D721Med (cell line): ENCODE results near the gene DNAAF5.

Experiments
- DNase-seq: peaks from one replicate; pipeline ENCODE4 v3.0.0; 2011; ENCODE audit warnings: low spot score; ENCODE audit not compliant: insufficient read length
- FAIRE-seq: peaks from 2 replicates; lab custom pipeline; 2011; peaks lifted over from hg19 to GRCh38; lab: Jason Lieb, UNC
- TF ChIP-seq, protein P1 (sequence below): IDR thresholded peaks from 2 replicates; pipeline ENCODE4 v1.5.1; 2012; ENCODE audit warnings: mild to moderate bottlenecking, control low read depth; ENCODE audit not compliant: insufficient read depth; ENCODE audit errors: missing control alignments

The DNAAF5 gene

GRCh38 chr7:738241-738640 is 11.7 kb downstream of the DNAAF5 start:
- DNase-seq = no peak
- no peak for FAIRE-seq
- TF ChIP-seq, protein P1, sequence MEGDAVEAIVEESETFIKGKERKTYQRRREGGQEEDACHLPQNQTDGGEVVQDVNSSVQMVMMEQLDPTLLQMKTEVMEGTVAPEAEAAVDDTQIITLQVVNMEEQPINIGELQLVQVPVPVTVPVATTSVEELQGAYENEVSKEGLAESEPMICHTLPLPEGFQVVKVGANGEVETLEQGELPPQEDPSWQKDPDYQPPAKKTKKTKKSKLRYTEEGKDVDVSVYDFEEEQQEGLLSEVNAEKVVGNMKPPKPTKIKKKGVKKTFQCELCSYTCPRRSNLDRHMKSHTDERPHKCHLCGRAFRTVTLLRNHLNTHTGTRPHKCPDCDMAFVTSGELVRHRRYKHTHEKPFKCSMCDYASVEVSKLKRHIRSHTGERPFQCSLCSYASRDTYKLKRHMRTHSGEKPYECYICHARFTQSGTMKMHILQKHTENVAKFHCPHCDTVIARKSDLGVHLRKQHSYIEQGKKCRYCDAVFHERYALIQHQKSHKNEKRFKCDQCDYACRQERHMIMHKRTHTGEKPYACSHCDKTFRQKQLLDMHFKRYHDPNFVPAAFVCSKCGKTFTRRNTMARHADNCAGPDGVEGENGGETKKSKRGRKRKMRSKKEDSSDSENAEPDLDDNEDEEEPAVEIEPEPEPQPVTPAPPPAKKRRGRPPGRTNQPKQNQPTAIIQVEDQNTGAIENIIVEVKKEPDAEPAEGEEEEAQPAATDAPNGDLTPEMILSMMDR = no peak

DNA sequence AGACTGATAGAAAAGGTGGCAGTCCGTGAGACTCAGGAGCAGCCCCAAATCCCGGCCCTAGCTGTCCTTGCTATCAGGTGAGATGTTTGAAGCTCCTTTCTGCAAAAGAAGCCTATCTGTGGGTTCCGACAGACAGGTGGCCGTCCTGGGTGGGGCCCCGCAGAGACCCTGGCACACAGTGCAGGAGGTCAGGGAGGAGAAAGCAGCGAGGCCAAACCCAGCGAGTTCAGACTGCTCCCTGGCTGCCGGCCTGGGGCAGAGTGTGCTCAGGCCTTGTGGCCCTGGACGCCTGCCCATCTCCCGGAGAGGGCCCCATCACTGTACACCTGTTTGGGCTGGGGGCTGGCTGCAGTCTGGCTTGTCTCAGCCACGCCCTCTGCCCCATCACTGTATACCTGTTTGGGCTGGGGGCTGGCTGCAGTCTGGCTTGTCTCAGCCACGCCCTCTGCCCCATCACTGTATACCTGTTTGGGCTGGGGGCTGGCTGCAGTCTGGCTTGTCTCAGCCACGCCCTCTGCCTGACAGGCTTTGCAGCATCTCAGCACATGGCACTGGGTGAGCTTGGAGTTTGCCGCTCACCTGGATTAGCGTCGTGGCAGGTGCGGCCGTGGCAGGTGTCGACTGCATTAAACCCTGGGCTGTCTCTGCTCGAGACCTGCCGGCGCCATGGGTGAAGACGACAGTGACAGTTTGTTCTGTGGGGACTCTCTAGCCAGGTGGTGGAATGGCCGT is 12.4 kb downstream of the DNAAF5 start:
- no peak for FAIRE-seq
- TF ChIP-seq, protein P1 = no peak

GRCh38 chr7:739455-739982 is 13.0 kb downstream of the DNAAF5 start:
- no peak for DNase-seq
- FAIRE-seq = no peak
- TF ChIP-seq, protein P1 = no peak

More for the DNA sequence above, 12.4 kb downstream of the DNAAF5 start:
- no peak for DNase-seq

DNA sequence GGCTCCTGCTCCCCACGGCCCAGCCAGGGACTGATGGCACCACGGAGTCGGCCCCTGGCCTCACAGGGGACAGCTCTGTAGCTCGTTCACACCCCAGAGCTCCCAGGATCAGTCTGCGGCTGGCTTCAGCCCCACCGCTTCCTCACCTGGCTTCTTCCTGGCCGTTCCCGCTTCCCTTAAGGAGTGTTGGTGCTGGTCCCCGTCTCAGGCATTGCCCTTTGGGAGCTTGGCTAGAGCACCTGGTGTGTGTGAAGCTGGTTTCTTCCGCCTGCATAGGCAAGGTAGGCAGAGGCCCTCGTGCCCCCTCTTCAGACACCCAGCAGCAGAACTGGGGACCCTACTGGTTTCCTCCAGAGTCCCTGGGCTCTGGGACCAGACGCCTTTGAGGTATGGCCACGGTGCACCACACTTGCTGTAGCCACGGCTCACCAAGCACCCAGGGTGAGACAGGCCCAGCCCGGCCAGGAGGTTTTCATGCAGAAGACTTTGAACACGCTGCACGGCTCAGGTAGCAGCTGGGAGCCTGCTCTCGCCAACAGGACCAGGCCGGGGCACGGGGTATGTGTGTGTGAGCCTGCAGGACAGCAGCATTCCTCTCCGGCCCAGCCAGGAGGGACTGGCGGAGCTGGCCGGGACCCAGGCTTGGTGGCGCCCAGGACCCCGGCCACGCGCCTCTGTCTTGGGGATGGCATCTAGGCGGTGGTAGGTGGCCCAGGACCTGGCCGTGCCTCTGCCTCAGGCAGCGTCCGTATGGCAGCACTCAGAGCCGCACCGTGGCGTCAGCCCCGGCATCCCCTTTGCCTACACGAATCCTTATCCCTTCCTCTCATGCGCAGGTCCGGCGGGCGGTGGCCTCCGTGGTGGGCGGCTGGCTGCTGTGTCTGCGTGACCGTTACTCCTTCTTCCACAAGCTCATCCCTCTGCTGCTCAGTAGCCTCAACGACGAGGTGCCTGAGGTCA is 13.8 kb downstream of the DNAAF5 start:
- FAIRE-seq (no peak), DNase-seq (no peak)
- TF ChIP-seq, protein P1 = no peak

- FAIRE-seq (no peak), DNase-seq (no peak)
- TF ChIP-seq, protein P1 = no peak
Measured at GRCh38 chr7:741191-741671, 14.7 kb downstream of the DNAAF5 start.

DNA sequence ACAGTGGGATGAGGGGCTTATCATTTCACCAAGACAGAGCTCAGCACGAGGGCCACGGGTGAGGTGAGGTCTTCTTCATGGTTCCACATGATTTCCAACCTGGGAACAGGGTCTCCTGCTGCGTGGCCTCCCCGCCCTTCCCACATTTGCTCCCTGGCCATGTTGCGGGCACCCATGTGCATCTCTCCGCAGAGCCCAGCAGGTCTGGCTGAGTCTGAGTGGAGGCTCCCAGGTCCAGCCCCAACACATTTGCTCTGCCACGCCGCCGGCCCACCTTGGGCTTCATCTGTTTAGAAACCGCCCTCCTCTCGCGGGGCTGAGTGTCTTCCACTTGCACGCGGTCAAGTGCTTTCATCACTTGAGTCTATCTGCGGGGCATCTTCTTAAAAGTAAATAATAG is 15.4 kb downstream of the DNAAF5 start:
- TF ChIP-seq, protein P1 = no peak
- no peak for DNase-seq
- FAIRE-seq = no peak
